Panc1 (cell line): ENCODE measurements around the gene SDK1. TPM values are rescaled to one million over a fixed set of nuclear protein-coding genes. Genes with fewer than 3 reads are reported as not detected.

Source experiments
- ATAC-seq: fragments of 200-7000 bp; cut with Tn5 transposase; 2 replicates; pipeline ENCODE4 v1.9.1; 2020; ENCODE audit warnings: mild to moderate bottlenecking, moderate library complexity
- BruUV-seq: library from RNA; stranded (reverse); fragments of 400-500 nt; replicated peaks from 2 replicates; lab custom pipeline; 2021; lab: Mats Ljungman, UMichigan
- CTCF ChIA-PET: fragments of 300-600 bp; sonication (Branson Sonifier 250); formaldehyde crosslinking; loops from one replicate; lab custom pipeline; 2022; ENCODE audit warnings: antibody characterized with exemption; lab: Charles Lee
- POLR2A ChIA-PET: fragments of 300-600 bp; sonication (Branson Sonifier 250); formaldehyde crosslinking; loops from one replicate; lab custom pipeline; 2022; ENCODE audit warnings: antibody characterized with exemption; lab: Charles Lee
- DNase-seq: peaks from one replicate; pipeline ENCODE4 v3.0.0-alpha.2; 2010; ENCODE audit warnings: low read depth, low spot score
- H3K27ac ChIP-seq: 2 replicates; pipeline ENCODE4 v1.5.1; 2011; ENCODE audit warnings: mild to moderate bottlenecking, low read length, inconsistent platforms
- H3K27me3 ChIP-seq: fragments of 200-500 bp; sonication (Bioruptor generic); 2 replicates; pipeline ENCODE4 v1.6.0; 2014; ENCODE audit warnings: low read length, inconsistent platforms; ENCODE audit not compliant: control insufficient read depth, insufficient read depth
- H3K36me3 ChIP-seq: fragments of 200-500 bp; sonication (Bioruptor generic); 2 replicates; pipeline ENCODE4 v1.5.1; 2014; ENCODE audit warnings: inconsistent platforms, mild to moderate bottlenecking, low read length, moderate library complexity; ENCODE audit not compliant: control insufficient read depth, insufficient read depth
- H3K4me1 ChIP-seq: 2 replicates; pipeline ENCODE4 v1.5.1; 2011; ENCODE audit warnings: inconsistent platforms, mild to moderate bottlenecking, low read length, moderate library complexity; ENCODE audit not compliant: control insufficient read depth, insufficient read depth
- H3K4me3 ChIP-seq, 2 experiments: 2 replicates each; pipeline ENCODE4 v1.5.1; 2011 to 2012; ENCODE audit warnings: low read depth in 2 of 2, low read length in 2 of 2, mild to moderate bottlenecking in 2 of 2, inconsistent platforms in 1 of 2, moderate library complexity in 1 of 2
- H3K9me3 ChIP-seq: fragments of 200-500 bp; sonication (Bioruptor generic); 2 replicates; pipeline ENCODE4 v1.5.1; 2014; ENCODE audit warnings: low read depth, mild to moderate bottlenecking, inconsistent platforms, low read length, moderate library complexity; ENCODE audit not compliant: control insufficient read depth, insufficient read depth
- POLR2AphosphoS5 ChIP-seq: IDR thresholded peaks from 2 replicates; pipeline ENCODE4 v1.6.1; 2012; ENCODE audit warnings: mild to moderate bottlenecking, low read depth, low read length, moderate library complexity
- SIN3A ChIP-seq: IDR thresholded peaks from 2 replicates; pipeline ENCODE4 v1.6.1; 2012; ENCODE audit warnings: low read depth, mild to moderate bottlenecking, low read length, moderate library complexity, borderline replicate concordance; ENCODE audit not compliant: insufficient read depth
- TCF7L2 ChIP-seq: IDR thresholded peaks from 2 replicates; pipeline ENCODE4 v1.6.1; 2011; ENCODE audit warnings: mild to moderate bottlenecking, low read depth, low read length, inconsistent platforms
- in situ Hi-C: cut with HindIII; loops from 2 replicates; pipeline ENCODE4 v1.10.0; 2016; ENCODE audit warnings: low sequenced_read_pairs, low pct_unique_long_range_greater_than_20kb
- intact Hi-C: fragments of 100-400 bp; cut with micrococcal nuclease; formaldehyde crosslinking; loops from one replicate; pipeline ENCODE4 v1.10.0; 2022; ENCODE audit not compliant: unreplicated experiment
- total RNA-seq: library from RNA; stranded (reverse); gene quantifications from one replicate; pipeline ENCODE4 v1.2.1, GENCODE V29; 2021; ENCODE audit not compliant: unreplicated experiment
- TF ChIP-seq, protein P1 (sequence below): fragments of 450-650 bp; IDR thresholded peaks from 2 replicates; pipeline ENCODE4 v1.5.1; 2017; ENCODE audit warnings: mild to moderate bottlenecking
- TF ChIP-seq, protein P2 (sequence below), 2 experiments: IDR thresholded peaks; 2 replicates each; pipeline ENCODE4 v1.6.1; 2011 to 2012; ENCODE audit warnings: low read depth in 2 of 2, control low read depth in 1 of 2, low read length in 1 of 2, mild to moderate bottlenecking in 1 of 2, moderate library complexity in 1 of 2; ENCODE audit not compliant: insufficient read depth in 1 of 2

Gene SDK1
- total RNA-seq, 1 experiment from 2014 or later = 47.4 TPM

DNA sequence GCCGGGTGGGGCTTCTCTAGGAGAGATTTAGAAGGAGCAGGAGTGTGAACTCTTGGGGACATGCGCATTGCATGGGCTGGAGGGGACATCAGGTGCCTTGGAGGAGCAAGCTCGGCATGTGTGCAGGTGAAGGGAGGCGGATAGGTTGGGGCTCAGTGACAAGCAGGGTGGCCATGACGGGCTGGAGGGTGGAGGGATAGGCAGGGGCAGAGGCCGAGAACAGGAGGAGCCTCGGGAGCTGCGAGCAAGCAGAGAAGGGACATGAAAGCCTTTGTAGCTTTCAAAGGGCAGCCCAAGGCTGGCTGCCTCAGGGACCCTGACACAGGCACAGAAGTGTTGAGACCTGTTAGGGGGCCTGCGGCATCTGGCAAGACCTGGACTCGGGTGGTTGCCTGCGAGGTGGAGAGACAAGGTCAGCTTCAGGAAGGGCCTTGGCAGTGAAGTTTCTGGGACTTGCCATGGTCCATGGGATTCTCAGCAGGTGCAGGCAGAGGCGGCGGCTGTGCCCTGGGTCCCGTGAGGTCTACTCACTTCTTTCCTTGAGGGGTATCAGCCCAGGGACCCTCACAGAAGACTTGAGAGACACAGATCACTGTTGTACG lies 664.8 kb downstream of the SDK1 start:
- Histone ChIP-seq H3K27me3 (no peaks in the 10 kb centered on the region), H3K27ac (no peak overlapping the region), H3K4me3 (no peak overlapping the region), H3K36me3 (peaks cover 10% of the 10 kb centered on the region; the same call in 1 of the 2 replicates), H3K9me3 (no peaks in the 10 kb centered on the region), H3K4me1 (no peaks in the 10 kb centered on the region)
- DNase-seq (no peak), ATAC-seq (no peak)
- intact Hi-C loops (no loop called here), in situ Hi-C loops (no loop called here)
- BruUV-seq = no TSS peak
- CTCF ChIA-PET = no interaction called here
- TF ChIP-seq POLR2AphosphoS5 (no peak), SIN3A (no peak), TCF7L2 (no peak)
- TF ChIP-seq, protein P1, sequence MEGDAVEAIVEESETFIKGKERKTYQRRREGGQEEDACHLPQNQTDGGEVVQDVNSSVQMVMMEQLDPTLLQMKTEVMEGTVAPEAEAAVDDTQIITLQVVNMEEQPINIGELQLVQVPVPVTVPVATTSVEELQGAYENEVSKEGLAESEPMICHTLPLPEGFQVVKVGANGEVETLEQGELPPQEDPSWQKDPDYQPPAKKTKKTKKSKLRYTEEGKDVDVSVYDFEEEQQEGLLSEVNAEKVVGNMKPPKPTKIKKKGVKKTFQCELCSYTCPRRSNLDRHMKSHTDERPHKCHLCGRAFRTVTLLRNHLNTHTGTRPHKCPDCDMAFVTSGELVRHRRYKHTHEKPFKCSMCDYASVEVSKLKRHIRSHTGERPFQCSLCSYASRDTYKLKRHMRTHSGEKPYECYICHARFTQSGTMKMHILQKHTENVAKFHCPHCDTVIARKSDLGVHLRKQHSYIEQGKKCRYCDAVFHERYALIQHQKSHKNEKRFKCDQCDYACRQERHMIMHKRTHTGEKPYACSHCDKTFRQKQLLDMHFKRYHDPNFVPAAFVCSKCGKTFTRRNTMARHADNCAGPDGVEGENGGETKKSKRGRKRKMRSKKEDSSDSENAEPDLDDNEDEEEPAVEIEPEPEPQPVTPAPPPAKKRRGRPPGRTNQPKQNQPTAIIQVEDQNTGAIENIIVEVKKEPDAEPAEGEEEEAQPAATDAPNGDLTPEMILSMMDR = no peak
- TF ChIP-seq, protein P2, sequence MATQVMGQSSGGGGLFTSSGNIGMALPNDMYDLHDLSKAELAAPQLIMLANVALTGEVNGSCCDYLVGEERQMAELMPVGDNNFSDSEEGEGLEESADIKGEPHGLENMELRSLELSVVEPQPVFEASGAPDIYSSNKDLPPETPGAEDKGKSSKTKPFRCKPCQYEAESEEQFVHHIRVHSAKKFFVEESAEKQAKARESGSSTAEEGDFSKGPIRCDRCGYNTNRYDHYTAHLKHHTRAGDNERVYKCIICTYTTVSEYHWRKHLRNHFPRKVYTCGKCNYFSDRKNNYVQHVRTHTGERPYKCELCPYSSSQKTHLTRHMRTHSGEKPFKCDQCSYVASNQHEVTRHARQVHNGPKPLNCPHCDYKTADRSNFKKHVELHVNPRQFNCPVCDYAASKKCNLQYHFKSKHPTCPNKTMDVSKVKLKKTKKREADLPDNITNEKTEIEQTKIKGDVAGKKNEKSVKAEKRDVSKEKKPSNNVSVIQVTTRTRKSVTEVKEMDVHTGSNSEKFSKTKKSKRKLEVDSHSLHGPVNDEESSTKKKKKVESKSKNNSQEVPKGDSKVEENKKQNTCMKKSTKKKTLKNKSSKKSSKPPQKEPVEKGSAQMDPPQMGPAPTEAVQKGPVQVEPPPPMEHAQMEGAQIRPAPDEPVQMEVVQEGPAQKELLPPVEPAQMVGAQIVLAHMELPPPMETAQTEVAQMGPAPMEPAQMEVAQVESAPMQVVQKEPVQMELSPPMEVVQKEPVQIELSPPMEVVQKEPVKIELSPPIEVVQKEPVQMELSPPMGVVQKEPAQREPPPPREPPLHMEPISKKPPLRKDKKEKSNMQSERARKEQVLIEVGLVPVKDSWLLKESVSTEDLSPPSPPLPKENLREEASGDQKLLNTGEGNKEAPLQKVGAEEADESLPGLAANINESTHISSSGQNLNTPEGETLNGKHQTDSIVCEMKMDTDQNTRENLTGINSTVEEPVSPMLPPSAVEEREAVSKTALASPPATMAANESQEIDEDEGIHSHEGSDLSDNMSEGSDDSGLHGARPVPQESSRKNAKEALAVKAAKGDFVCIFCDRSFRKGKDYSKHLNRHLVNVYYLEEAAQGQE (IDR thresholded peaks at IDR 0.05; ENCODE audit: insufficient read depth in 1 of 2, low read depth in 2 of 2, low read length in 1 of 2) = no peak
- POLR2A ChIA-PET = interaction anchor here (0.6 to 0.7 kb wide), 2 partner anchors 21 to 41 kb away, joined by 3 read pairs; no protein-coding TSS in a partner anchor

DNA sequence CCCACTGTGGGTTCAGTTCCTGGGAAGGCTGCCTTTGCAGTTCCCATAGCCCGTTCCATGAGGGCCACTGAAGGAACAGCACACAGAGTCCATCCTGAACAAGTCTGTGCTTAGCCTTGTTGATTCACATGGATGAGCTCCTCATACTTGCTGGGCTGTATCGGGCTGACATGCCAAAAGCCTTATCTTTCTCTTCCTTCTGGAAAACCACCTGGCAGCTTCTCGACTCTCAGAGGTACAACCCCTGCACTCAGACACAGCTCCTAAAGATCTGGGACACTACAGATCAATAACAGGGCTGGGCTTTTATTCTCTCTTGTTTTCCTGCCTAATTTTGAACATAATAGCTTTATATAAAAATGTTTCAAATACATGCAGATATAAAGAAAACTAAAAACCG lies 667.2 kb downstream of the SDK1 start:
- DNase-seq (no peak), ATAC-seq (no peak)
- Histone ChIP-seq H3K4me3 (no peak overlapping the region), H3K27me3 (no peaks in the 10 kb centered on the region), H3K9me3 (no peaks in the 10 kb centered on the region), H3K27ac (no peak overlapping the region), H3K4me1 (no peaks in the 10 kb centered on the region), H3K36me3 (peaks cover 12% of the 10 kb centered on the region; the same call in 1 of the 2 replicates)
- CTCF ChIA-PET = no interaction called here
- no TSS peak for BruUV-seq
- in situ Hi-C loops = no loop called here
- TF ChIP-seq, protein P1 = no peak
- TF ChIP-seq TCF7L2 = no peak
- no peak for TF ChIP-seq SIN3A
- POLR2A ChIA-PET = no interaction called here
- intact Hi-C loops = no loop called here
